GDM1 (cell line): ENCODE data around the gene PRR30.
"Not testable (repeated sequence)": the region's sequence is repeated elsewhere in the genome, so short reads cannot be mapped to it uniquely, and the experiment has no call there.

Experiments used
- DNase-seq: peaks from one replicate; lab custom pipeline; 2025; lab: John Stamatoyannopoulos, UW

The PRR30 gene

DNA sequence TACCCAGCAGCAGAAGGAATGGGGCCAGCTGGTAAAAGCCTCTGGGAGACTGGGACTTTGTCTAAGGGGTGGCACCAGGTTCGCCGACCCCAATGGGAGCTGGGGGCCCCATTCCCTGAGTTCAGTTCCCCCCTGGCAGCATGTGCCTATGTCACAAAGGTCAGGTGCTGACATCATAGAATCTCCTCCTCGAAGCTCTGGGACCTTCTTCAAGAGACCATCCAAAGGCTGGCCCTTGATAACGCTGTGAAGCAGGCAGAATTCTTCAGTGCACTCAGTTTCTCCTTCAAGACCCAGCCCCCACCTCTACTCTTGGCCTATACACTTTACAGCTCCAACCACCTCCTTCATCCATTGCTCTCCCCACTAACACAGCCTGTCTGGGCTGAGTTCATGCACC is at the start of gene PRR30:
TSS of gene PRR30 (minus strand) at position 101 of the 400 bp plus-strand sequence. CDS start 1,081 bp downstream, outside the sequence.
- no peak for DNase-seq

- no peak for DNase-seq
Observed at GRCh38 chr2:27186613-27187345, 47.6 kb upstream of the PRR30 start.

DNA sequence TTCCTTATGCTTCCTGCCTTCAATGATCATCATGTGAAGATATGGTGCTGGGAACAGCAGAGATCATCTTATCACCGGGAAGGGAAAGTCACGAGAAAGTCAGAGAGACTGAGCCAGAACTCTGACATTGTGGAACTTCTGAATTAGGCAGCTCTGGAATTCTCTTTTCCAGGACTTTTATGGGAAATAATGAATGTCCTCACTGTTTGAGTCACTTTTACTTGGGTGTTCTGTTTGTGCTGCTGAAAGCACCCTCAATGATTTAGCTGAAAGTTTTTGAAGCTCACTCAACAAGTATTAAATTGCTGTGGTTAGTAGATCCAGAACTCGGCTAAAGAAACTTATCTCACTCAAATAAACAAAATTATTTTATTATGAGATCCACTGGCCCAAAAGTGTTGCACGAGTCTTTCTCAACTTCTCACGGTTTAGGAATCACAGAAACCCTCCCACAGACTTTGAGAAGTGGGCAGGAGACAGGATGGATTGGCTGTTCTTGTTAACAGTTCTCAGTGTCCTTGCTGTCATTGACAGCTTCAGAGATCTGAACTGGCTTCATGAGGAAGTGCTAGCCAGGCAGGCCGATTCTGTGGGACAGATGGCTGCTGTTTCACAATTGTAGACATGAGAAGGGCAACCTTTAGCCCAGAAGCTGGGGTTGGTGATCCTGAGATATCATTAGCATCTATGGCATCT is 46.3 kb upstream of the PRR30 start:
- DNase-seq: no peak

DNA sequence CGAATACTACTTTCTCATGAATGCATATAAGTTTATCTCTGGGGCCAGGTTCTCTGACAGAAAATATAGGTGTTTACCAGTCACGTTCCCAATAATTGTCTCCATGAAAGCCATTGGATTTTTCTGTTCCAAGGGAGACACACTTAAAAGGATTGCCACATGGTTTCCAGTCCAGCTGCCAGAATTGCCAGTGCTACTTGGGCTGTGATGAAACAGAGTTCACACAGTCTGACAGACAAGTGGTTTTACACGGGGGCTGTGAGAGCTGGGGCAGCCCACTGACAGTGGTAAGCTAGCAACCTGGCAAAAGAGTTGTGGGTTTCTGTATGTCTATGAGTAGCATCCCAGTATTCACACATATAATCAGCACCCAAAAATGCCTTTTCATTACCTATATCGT is 44.9 kb upstream of the PRR30 start:
- DNase-seq: no peak

- DNase-seq: no peak
Observed at GRCh38 chr2:27182346-27182745, 43.1 kb upstream of the PRR30 start.

- DNase-seq: no peak
Observed at GRCh38 chr2:27179344-27180000, 40.3 kb upstream of the PRR30 start.

GRCh38 chr2:27178469-27178868 is 39.3 kb upstream of the PRR30 start:
- no peak for DNase-seq

- no peak for DNase-seq
Observed at GRCh38 chr2:27177441-27178351, 38.5 kb upstream of the PRR30 start.

DNA sequence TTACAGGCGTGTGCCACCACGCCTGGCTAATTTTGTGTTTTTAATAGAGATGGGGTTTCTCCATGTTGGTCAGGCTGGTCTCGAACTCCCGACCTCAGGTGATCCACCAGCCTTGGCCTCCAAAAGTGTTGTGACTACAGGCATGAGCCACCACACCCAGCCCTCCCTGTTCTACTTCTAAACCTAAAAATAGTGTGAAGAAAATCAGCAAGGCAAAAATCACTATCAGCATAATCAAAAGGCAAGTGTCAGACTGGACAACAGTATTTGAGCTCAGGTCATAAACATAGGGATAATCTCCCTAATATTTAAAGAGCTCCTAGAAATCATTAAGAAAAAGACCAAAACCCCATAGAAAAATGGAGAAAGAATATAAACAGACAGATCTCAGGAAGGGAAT is 36.6 kb upstream of the PRR30 start:
- DNase-seq: not testable (repeated sequence)

DNA sequence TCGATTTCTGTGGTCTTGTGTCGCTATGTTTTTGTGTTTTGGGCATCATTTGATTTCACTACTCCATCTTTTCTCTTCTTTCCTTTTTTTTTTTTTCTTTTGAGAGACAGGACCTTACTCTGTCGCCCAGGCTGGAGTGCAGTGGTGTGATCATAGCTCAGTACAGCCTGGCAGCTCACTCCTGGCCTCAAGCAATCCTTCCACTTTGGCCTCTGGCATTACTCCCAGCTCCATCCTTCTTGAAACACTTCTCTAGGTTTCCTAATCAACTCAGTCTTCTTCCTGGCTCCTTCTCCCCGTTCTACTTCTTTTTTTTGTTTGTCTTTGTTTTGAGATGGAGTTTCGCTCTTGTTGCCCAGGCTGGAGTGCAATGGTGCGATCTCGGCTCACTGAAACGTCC is 36.1 kb upstream of the PRR30 start:
- DNase-seq: no peak

- DNase-seq: no peak
Observed at GRCh38 chr2:27174638-27175037, 35.4 kb upstream of the PRR30 start.

GRCh38 chr2:27171351-27171848 is 32.2 kb upstream of the PRR30 start:
- no peak for DNase-seq

GRCh38 chr2:27170581-27171337 is 31.5 kb upstream of the PRR30 start:
- no peak for DNase-seq

GRCh38 chr2:27164960-27165763 is 26.0 kb upstream of the PRR30 start:
- no peak for DNase-seq

DNA sequence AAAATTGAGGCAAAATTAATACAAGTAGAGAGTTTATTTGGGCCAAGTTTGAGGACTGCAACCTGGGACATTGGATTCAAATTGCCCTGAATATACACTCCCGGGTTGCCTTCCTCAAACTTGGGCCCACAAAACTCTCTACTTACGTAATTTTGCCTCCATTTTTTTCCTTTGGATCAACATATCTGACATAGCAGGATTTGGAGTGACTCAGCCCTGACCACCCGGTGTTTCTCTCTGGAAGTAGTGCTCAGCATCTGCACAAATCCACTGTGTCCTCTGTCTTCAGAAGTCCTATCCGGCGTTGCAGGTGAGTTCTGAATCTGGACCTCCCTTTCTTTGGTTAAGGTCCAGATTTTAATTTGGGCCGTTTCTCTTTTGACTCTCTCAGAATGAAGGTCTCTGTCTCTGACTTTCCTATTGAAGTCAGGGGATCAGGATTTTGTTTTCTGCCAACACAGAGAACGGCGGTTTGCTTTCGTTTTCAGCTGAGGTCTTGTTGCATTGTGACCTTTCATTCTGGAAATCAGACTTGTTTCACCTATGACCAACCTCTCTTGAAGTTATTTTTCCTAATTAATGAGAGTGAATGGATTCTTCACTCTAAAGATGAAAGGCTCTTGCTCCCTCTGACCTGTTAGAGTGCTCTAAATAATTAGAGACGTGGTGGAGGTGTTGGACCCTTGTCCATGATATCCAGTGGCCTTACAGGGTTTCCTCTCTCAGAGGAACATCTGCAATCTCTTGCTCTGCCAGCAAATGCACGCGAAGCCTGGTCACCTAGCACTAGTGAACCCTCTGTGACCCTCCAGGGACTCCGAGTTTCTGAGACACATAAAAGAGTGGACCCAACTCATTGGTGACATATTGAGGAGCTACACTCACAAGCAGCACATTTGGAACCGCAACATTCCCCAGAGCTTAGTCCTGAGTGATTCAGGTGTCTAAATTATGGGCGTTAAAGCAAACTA is 23.2 kb upstream of the PRR30 start:
- no peak for DNase-seq

DNA sequence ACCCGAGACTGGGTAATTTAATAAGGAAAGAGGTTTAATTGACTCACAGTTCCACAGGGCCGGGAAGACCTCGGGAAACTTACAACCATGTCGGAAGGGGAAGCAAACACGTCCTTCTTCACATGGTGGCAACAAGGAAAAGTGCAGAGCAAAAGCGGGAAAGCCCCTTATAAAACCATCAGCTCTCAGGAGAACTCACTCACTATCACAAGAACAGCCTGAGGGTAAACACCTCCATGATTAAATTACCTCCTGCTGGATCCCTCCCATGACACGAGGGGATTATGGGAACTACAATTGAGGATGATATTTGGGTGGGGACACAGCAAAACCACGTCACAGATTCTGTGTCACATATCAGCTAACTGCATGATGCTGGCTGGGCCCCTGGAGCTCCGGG is 21.0 kb upstream of the PRR30 start:
- no peak for DNase-seq

- DNase-seq: no peak
Observed at GRCh38 chr2:27159271-27159670, 20.1 kb upstream of the PRR30 start.

GRCh38 chr2:27158468-27158867 is 19.3 kb upstream of the PRR30 start:
- DNase-seq: no peak

GRCh38 chr2:27155069-27155520 is 15.9 kb upstream of the PRR30 start:
- DNase-seq: no peak
